EL (cell line): ENCODE data around the gene ZNF79.

Experiments used
- DNase-seq: peaks from one replicate; pipeline ENCODE4 v3.0.0-alpha.2; 2016

The ZNF79 gene

GRCh38 chr9:127423934-127424675, at the start of gene ZNF79:
ZNF79 (plus strand) TSS chr9:127424382; CDS start chr9:127424788, 406 bp downstream.
- peak; percentile 90 for DNase-seq

DNA sequence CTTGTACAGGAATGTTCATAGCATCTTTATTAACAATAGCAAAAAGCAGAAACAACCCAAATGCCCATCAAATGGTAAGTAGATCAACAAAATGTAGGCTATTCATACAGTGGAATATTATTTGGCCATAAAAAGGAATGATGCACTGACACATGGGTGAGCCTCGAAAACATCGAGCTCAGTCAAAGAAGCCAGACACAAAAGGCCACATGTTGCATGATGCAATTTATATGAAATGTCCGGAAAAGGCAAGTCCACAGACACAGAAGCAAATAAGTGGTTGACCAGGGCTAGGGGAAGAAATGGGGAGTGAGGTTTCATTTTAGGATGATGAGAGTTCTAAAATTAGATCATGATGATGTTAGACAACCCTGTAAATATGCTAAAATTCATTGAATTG, 43.7 kb upstream of the ZNF79 start:
- DNase-seq = no peak

- DNase-seq = no peak
Measured at GRCh38 chr9:127382541-127382940, 41.6 kb upstream of the ZNF79 start.

DNA sequence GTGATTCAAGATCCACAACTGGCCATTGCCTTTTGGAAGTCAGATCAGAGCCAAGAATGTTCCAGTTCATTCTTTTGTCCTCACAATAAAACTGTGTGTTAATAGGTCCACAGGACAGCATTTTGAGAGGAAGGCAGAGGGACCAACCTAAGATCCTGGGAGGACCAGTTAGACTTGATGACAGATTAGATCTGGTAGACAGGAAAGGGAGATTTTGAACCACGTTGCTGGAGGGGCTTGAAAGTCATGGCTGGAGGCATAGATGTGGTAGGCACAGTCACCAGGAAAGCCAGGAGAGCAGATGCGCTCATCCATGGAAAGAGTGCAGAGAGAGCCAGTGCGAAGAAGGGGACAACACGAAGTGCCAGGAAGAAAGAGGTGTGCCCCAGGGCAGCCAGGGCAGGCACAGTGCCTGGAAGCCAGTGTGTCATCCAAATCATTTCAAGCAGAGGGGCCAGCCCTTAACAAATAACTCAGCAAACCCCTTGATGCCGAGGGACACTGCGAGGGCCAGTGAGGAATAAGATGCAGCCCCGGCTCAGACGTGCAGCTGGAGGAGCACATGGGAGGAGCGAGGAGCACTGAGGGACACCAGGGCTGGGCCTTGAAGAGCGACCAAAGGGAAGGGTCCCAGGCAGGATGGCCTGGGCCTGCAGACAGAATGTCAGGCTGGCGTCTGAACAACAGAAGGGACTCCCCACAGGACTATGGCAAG, 40.0 kb upstream of the ZNF79 start:
- DNase-seq = no peak

- no peak for DNase-seq
Measured at GRCh38 chr9:127384901-127385300, 39.3 kb upstream of the ZNF79 start.

DNA sequence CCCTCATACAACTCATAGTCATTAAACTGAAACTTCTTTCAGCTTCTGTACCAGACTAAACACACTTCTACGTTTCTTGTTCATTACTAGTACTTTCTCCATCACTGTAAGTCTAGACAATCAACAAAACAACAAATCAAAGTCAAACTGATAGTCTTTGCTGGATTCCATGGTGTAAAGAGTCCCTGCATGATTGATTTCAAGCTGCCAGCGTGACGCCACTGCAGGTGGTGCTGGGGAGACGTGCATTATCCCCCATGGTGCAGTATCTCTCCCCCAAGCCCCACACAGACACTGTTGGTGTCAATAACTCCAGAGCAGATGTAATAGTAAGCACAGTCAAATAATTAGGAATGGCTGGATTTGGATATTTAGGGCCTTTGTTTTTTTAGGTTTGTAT, 37.9 kb upstream of the ZNF79 start:
- no peak for DNase-seq

DNA sequence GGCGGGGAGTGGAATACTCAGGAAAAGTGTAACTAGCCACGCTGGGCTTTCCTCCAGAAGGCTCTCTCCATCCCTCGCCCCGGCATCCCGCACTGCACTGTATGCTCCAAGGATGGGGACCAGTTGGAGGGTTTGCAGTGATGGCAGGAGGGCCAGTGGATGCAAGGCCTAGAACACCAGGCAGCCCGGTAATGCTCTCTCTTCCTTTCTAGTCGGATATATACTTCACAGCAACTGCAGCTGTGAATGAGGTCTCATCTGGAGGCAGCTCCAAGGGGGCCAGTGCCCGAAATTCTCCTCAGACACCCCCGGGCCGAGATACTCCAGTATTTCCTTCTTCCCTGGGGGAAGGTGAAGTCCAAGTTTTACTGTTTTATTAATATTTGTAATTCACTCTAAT, 37.2 kb upstream of the ZNF79 start:
- DNase-seq = no peak

GRCh38 chr9:127388037-127388855, 35.9 kb upstream of the ZNF79 start:
- DNase-seq = peak; percentile 98

DNA sequence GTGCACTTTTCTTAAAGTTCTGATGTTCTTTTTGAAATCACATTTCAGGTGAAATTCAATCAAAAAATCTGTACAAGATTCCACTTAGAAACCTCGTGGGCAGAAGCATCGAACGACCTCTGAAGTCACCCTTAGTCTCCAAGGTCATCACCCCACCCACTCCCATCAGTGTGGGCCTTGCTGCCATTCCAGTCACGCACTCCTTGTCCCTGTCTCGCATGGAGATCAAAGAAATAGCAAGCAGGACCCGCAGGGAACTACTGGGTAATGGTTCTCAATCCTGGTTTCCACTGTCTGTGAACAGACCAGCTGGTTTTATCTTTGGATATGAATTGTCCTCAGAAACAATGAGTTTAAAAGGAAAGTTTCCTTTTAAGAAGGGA, 35.3 kb upstream of the ZNF79 start:
- no peak for DNase-seq

DNA sequence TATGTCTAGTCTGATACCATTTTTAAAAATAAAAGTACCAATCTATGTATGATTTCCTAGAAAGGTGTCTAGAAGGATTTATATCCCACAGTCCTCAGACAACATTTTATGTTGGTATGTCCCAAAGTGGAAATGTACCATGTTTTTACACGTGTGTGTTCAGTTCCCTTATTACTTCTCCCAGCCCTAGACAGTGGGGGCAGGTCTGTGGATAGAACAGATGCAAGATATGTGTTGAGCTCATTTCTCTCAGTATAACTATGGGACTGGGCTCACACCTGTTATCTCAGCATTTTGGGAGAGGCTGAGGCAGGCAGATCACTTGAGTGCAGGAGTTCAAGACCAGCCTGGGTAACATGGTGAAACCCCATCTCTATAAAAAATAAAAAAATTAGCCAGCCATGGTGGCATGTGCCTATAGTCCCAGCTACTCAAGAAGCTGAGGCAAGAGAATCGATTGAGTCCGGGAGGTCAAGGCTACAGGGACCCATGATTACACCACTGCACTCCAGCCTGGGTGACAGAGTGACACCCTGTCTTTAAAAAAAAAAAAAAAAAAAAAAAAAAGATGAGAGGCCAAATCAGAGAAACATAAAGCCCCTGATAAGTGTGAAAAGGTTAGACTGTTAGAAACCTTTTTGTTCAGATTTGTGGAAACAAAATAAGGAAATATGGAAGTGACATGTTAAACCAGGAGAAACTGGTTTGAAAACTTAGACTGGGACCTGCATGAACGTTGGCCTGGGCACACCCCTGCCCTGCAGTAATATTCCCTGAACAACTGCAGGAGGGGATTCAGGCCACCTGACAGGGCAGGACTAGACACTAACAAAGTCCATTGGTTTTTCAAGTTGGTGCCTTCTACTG, 34.6 kb upstream of the ZNF79 start:
- no peak for DNase-seq

GRCh38 chr9:127390248-127390545, 34.0 kb upstream of the ZNF79 start:
- no peak for DNase-seq

DNA sequence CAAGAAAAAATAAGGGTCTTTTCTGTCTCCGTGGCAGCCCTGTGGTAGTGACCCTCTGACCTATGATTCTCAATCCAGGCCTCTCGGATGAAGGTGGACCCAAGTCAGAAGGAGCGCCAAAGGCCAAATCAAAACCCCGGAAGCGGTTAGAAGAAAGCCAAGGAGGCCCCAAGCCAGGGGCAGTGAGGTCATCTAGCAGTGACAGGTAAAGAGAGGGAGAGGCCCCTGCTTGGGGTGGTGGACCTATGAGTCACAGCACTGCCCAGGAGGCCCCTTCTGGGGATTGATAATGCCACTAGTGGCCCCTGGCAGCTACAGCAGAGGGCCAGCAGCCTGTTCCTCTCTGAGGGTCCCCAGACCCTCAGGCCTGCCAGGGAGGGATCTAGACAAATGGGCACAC, 33.6 kb upstream of the ZNF79 start:
- no peak for DNase-seq

GRCh38 chr9:127392166-127392565, 32.0 kb upstream of the ZNF79 start:
- no peak for DNase-seq

DNA sequence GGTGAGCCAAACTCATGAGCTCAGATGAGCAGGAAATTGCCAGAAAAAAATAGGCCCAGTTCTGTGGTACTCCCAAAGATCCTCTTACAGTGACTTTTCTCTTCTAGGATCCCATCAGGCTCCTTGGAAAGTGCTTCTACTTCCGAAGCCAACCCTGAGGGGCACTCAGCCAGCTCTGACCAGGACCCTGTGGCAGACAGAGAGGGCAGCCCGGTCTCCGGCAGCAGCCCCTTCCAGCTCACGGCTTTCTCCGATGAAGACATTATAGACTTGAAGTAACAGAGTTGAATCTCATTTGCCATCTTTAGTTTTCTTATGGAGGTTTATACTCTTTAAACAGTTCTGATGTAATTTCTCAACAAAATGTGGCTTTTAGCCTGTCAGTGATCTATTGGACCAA, 31.2 kb upstream of the ZNF79 start:
- DNase-seq = no peak

DNA sequence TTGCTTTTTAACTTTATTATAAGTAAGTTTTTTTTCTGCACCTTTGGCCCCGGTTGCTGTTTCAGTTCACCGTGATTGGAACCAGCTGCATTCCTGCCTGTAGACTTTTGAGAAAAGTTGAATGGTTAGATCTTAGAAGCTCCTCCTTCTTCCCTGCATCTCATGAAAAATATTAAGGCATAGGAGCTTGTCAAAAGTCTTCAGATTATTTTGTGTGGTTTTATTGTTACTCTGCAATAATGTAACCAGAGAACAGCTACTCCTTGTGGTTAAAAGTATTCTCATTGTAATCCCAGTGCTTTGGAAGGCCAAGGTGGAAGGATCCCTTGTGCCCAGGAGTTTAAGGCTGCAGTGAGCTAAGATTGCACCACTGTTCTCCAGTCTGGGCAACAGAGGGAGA, 30.5 kb upstream of the ZNF79 start:
- DNase-seq = no peak

DNA sequence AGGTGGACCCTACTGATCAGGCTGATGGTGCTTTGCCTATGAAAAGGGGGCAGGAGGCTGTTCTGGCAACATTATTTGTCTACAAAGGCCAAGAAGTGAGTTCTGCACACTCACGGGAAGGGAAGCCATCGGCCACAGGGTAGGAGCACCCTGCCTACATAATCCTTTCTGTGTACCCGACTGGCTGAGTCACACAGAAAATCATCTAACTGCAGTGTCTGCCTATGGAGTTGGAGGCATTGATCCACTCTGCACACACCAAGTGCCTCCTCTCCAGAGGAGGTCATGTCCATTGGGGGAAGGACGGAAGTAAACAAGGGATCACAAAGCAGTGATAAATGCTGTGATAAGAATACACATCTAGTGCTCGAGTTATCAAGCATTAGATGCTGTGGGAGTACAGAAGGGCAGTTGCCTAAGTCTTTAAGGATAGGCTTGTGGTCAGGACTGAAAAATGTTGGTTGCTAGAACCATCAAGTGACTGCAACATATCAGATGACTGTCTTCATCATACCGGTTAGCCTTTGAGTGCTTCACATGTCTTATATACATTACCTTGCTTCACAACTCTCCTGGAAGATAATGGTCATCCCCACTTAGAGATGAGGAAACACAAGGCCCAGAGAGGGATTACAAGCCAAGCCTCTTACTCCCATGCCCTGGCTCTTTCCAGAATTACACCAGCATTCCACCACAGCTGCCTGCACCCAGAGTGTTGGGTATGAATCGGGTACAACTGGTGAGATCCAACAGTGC, 28.5 kb upstream of the ZNF79 start:
- no peak for DNase-seq

- DNase-seq = no peak
Measured at GRCh38 chr9:127396253-127396807, 27.9 kb upstream of the ZNF79 start.

GRCh38 chr9:127396808-127397645, 27.2 kb upstream of the ZNF79 start, which contains the start of gene SLC2A8:
SLC2A8 (plus strand) TSS chr9:127397169; CDS start chr9:127397231, 62 bp downstream.
- peak; percentile 99 for DNase-seq

- peak; percentile 55 for DNase-seq
Measured at GRCh38 chr9:127397646-127398274, 26.4 kb upstream of the ZNF79 start.

DNA sequence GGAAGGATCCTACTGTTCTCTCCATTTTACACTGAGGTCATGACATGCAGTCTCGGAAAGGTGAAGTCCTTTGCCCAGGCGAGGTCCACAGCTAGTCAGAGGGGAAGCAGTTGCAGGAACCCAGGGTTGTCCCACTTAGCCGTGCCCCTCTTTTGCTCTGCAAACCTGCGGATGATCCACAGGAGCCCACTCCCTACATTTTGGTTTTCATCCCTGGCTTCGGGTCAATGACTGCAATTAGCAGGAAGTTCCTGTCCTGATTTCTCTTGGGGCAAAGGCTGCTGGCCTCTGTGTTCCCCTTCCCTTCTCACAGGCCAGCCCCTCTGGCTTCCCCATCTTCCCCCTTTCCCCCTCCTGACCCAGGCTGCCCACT, 25.9 kb upstream of the ZNF79 start:
- DNase-seq = no peak
